NCI-H1092 (cell line): ENCODE results near the gene SYT9.

Source experiments
- DNase-seq: peaks from one replicate; lab custom pipeline; 2025; lab: John Stamatoyannopoulos, UW

SYT9 gene

DNA sequence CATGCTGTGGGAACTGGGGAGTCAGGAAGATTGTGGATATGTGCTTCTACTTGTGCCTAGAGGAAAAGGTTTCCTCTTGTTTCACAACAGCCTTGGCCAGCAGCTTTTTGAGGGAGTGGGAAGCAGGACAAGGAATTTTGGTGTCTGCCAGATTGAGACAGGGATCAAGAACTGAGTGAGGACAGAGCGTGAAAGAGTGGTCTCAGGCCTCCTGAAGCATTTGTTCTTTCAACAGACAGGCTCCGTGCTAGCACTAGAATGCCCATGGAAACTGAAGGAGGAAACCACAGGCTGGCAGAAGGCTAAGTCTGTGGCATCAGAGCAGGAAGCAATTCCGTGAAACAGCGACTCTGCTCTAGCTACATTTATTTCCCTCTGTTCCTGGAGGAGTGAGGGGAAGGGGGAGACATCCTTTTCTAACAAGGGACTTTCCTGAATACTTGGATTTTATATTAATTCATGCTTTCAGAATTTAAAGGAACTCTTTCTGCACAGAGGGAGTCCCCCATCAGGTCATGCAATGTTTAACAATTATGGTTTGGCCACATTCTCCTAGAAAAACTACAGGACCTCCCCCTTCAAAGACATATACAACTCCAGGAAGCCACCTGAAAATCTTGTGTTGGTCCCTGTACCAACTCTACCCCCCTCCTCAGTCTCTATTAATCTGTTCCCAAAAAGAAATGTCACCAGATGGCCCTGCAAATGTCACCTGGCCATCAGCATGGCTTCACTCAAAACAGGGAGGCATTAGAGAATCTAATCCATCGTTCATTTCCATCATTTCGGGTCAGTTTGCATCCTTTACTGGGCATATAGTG is 96.1 kb downstream of the SYT9 start:
- no peak for DNase-seq

DNA sequence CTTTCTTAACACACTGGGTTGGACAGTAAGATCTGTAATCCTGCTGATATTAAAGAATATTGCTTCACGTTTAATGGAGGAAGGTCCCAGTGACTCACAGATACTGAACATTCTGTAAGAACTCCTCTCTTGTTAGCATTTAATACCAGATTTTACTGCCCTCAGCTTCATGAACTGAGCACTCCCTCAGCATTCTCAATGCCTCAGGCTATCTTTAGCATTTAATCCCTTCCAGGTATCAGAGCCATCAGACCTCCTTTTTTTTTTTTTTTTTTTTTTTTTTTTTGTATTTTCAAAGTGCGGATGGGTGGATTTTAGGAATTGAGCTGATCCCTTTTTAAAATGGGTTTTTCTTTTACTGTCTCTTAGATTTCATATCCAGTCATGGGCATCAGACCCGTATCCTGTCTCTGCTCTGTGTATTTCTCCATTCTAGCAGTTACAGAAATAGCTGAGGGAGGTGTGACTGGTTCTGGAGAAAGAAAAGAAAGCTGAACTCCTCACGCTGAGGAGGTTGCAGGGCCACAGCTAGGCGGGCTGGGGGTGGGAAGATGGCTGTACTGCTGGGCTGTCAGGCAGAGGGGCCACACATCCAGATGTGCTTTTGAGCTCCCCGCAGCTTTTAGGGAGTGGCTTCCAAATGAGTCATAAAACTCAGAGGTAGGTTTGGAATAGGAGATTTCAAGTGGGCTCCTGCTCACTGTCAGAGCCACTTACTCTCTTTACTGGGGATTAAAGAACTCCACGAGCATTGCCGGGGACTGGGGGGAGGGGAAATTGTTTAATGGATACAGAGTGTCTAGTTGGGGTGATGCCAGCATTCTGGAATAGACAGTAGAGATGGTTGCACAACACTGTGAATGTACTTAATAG is 97.0 kb downstream of the SYT9 start:
- no peak for DNase-seq

DNA sequence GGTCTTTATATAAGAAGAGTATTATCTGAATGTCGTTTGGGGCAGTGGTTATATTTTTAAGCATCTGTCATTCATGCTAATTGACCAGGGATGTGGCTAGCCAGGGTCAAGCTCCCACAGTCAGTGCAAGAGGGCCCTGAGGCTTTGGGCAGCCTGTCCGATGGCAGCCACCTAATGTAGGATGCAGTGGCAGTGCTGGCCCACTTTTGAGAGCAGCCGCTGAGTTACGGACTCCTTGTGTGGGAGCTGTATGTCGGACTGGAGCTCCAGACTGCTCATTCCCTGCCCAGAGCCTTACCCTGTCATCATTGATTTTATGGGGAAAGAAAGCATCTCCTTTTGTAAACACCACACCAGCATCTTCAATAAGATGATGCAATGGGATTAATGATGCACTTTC is 99.5 kb downstream of the SYT9 start:
- no peak for DNase-seq

DNA sequence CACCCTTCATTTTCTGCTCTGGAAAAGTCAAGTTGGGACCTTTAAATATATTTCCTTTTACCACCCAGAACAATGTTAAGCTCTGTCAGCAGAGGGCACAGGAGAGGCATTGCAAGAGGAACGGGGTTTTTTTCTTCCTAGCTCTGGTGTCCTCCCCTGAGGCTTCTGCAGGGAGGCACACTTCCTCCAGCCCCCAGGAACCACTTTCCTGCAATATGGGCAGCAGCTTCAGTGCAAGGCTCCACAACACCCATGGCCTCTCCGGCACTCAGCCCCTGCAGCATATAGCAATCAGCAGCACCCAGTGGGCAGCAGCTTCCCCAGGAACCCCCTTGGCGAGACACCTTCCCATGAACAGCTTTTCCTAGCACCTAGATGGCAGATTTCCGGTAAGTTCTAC is 101.4 kb downstream of the SYT9 start:
- DNase-seq, result no peak

DNA sequence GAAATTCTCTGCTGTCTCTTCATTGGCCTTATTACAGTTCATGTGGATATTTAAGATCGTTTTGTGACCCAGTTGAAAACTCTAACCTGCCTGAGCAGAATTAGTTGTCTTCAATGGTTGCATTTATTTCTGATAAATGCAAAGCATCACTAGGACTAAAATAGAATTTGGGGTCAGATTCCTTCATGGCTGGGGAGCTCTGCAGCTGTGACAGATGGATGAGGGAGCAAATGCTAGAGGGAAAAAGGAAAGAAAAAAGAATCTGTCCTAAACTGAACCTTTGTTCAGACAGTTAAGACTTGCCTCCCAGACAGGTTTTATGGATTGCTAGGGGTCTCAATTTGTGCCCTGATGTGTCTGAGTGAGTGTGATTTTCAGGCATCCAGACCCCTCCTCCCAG is 113.0 kb downstream of the SYT9 start:
- DNase-seq, result no peak

DNA sequence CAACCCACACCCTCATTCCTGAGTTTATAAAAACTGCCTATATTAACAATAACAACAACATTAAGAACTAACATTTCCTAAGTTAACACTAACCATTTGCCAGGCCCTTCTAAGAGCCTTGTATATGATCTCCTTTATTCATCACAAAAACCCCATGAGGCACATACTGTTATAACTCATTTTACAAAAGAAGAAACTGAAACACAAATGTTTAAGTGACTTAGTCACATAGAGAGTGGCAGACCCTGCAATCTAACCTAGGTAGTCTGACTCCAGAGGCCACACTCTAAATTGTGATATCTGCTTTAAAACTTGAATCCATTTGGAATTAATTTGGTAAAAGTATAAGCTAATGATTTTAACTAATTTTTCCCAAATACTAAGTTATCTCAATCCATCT is 116.1 kb downstream of the SYT9 start:
- no peak for DNase-seq

DNA sequence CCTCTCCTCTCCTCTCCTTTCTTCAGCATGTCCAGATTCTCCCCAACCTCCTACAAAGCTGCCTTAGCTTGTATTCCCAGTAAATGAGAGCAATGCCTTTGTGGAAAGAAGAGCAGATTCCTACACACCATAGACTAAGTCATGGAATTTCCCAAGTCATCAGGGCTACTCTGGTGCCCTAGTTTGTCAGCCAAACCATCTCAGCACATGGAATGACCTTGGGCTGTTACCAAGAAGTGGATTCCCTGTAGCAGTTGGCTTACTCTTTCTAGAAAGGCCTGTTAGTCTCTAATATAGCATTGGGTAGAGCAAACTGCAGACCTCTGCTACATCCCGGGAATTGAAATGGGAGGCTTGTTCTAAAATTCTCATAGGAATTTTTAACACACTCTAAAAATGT is 124.7 kb downstream of the SYT9 start:
- DNase-seq, result no peak

DNA sequence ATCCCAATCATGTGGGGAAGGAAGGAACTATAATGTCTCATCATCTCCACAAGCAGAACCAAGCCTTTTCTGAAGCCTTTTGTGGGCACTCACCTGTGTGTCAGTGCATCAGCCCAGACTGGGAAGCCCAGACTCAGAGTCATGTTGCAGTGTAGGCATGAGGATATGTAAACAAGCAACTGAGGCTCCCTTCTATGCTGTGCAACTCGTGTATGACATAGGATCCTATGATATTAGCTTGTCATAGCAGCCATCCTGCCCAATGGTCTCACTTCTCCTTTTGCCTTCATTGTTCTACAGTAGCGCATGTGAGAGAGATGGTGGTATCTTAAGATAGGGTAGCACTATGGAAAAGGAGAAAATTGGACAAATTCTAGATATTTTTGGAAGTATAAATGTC is 130.2 kb downstream of the SYT9 start:
- DNase-seq, result no peak

DNA sequence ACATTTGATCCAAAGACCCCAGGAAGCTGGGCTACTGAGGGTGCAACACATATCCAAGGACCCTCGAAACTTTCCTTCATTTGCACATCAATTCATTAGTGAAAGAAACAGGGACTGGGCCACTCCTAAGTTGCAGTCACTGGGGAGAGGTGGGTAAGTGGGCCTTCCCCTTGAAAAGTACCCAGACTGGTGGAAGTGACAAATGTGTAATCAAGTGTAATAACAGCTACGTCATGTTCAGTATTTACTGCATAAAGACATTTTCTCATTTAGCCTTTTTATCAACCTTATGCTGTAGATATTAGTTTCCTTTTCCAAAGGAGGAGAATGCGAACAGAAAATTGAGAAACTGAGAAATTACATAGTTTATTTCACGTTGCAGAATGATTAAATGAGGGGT is 131.7 kb downstream of the SYT9 start:
- DNase-seq, result no peak

DNA sequence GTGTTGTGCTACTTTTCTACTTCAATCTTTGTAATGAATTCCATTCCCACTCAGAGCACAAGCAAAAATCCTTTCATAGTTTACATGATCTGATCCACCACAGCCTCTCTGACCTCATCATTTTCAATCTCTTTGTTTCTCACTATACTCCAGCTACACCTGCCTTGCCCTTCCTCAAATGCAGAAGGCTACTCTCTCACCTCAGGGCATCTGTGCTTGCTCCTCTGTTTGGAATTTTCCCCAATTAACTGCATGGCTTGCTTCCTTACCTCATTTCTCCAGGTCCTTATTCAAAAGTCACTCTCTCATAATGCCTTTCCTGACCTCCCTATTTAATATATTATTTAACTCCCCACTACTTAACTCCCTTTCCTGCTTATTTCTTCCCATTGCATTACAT is 133.0 kb downstream of the SYT9 start:
- DNase-seq, result no peak

DNA sequence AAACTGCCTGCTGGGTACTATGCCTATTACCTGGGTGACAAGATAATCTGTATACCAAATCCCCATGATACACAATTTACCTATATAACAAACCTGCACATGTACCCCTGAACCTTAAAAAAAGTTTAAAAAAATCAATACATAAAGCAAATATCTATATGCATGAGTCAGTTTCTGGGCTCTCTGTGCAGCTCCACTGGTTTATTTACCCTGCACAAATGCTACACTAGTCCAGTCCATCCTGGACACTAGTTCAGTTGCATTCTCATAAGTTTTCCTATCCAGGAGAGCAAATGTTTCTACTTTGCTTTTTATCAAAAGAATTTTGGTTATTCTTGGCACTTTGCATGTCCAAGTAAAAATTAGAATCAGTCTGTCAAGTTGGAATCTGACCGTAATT is 133.8 kb downstream of the SYT9 start:
- DNase-seq, result no peak

DNA sequence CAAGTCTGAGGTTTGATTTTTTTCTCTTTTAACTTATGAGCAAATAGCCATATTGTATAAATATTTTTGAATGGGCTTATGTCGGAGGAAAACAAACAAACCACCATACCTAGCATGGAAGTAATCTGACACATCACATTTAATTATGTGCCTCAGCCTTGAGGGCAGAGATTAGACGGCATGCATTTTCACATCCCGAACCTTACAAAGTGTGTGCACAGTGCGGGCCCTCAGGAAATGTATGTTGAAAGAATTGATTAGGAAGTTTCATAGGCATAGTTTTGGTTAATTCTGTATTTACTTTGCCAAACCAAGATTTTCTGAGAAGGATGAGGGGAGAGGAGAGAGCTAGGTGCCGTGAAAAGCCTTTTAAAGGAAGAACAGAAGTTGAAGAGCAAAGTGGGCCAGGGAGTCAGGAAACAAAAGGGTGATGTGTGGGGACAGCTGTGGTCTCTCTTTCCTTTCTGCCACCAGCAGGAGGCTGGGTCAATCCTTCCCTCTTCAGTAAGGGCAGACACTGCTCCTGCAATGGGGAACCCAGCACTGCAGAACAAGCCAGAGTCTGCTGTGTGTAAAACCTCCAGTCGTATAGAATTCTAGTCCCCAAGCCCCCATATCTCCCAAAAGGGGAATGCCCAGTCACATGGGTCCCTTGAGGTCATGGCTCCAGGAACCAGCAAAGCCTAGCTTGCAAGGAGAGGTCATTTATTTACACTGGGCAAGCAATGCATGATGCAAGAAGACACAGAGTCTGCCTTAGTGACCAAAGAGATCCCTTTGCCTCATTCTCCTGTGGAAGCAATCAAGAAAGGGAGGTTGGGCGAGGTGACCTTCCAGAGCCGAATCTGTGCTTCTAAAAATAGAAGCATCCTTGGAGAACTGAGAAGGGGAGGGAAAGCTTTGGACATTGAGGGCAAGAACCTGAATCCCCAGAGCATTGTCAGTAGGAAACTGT is 162.5 kb downstream of the SYT9 start:
- no peak for DNase-seq

DNA sequence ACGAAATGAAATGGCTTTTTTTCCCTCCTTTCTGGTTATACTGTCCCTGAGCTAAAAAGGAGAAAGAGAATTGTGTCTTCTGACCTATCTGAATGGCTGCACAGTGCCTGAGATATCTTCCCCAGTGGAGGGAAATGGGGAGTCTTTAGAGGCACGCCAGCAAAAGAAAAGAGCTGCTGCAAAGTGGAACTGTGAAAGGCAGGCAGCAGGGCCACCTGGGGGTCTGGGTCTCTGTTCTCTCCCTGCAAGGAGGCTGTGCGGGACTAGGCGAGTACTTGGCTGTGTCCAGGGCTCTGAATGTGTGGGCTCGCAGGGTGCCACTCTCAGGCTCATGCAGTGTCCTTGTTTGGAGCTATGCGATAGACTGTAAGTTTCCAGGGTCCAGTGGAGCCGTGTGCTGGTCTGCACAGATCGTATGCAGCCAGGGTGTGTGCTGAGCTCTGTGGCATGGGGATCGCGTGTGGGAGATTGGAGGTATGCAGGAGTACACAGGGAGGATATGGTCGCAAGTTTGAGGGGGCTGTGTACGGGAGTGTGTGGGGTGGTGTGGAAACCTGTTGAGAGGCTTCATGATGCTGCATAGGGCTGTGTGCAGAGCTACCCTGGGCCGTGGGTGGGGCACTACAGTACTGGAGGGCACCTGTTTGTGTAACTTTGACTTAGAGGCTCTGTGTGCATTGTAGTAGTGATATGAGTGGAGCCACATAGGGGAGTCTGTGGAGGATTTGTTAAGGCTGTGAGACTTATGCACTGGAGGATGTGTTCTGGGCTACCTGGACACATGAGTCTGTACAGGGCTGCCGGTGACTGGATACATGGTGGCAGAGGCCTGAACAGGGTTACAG is 163.5 kb downstream of the SYT9 start:
- no peak for DNase-seq

DNA sequence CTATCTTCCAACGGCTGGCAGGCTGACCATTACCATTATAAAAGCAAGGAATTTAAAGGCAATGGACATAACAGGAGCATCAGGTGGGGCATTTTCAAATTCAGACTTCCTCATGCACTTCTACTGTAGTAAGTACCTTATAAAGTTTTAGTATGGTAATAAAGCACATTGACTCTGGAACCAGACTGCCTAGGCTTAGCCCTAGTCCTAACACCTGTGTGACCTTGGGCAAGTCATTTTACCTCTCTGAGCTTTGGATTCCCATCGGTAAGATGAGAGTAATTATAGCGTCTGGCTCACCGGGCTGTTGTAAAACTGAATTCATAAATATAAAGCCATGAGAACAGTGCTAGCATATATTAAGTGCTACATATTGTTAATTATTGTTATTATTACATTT is 164.4 kb downstream of the SYT9 start:
- DNase-seq, result no peak

DNA sequence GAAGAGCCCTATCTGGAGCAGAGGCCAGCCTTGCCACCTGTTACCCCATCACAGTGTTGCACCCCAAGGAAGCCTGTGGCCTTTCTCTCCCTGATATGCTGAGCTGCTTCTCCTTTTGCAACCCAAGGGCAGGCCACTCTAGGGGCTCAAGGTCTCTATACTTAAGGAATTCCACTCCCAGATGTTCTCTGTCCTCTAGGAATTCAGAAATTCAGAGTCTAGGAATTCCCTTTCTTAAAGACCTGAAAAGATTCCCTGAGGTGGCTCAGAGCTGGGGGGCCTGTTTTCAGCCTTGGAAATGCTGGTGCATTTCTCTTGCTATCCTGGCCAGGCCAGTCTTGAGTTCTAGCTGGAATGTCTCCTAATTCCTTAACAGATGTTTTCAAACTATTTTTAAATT is 165.6 kb downstream of the SYT9 start:
- no peak for DNase-seq

DNA sequence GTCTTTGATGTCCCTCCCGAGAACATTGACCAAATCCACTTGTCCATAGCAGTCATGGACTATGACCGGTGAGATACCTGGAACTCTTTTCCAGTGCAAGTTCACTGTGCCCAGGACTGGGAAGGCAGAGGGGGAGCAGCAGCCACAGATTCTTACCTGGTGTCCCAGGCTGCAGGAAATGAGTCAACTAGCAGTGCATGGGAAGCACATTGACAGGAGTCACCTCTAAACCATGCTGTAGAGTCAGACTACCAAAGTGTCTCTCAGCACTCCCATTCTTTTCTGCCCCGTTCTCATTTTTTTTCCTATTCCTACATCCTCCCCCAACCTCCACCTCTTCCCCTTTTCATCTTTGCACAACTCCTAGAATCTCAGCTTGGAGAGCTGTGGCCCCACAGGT is 166.4 kb downstream of the SYT9 start:
- no peak for DNase-seq

DNA sequence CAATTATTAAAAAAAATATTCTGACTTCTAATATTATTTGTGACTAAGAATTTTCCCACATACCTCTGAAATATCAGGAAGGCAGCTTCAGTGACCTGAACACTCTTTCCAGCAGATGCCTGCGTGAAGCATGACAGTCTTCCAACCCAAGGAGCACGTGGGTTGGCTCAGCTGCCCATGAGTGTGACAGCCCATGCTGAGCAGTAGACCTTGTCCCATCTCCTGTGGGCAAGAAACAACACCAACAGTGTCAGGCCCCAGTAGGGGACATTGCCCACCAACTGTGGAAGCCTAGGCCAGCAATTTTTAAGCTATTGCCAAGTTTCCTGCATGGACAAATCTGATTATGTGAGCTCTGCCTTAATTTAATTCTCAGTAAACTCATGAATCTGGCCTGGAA is 167.2 kb downstream of the SYT9 start:
- DNase-seq, result no peak

DNA sequence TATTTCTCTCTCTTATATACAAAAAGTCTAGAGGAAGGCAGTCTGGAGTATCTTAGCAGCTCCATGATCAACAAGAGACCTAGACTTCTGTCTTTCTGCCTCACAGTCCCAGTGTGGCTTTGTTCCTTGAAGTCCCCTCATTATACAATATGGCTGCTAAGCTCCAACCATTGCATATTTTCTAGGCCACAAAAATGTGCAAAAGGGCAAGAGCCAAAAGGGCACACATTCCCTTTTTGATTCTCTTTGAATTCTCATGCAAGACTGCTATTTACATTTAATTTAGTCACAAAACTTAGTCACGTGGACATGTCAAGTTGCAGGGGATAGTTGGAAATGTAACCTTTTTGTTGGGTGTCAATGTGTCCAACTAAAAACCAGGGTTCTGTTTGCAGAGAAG is 169.4 kb downstream of the SYT9 start:
- DNase-seq, result no peak

DNA sequence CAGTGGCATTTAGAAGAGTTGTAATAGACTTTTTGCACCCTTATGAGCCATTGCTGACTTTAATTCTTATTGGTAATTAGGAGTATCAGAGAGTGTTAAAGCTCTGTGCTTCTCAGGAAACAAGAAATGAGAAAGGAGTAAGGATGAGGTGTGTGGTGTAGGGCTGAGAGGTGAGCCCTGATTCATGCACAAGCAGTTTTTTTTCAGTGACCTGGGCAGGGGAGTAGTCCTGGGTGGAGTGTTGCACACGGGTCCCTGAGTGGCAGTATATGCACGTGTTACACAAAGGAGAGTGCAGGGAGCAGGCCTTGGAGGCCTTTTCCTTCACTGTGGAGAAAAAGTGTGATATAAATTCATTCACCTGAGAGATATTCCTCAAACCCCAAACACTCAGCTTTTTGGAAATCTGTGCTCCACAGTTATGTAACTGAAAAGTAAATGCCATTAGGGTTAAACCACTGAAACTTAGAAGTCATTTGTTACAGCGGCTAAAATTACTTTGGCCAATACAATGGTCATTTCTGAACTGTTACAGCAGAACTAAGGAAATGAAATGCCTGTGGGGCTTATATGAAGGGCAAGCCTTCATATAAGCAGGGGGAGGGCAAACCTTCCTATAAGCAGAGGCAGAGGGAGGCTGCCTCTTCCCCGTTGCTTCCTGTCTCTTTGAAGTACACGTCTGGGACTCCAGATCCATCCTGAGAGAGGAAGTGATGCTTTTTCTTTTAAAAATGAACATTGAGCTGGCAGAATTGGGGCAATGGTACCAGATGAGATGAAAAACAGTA is 171.0 kb downstream of the SYT9 start:
- no peak for DNase-seq

DNA sequence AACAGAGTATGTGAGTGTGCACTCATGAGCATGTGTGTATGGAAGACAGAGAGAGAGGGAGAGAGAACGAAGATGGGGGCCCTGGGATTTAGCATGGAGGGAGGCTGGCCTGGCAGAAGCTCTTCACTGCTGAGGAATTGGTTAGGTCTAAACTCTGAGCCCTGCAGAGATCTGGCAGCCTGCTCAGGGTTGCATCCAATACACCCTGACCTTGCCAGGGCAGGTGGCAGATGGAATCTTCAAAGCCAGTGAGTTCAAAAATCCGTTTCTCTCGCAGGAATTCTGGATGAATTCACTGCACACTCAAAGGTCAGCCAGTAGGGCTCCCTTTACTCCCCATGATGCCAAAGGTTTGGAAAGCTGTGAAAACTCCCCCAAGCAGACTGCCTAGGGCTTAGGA is 172.2 kb downstream of the SYT9 start:
- DNase-seq, result no peak

DNA sequence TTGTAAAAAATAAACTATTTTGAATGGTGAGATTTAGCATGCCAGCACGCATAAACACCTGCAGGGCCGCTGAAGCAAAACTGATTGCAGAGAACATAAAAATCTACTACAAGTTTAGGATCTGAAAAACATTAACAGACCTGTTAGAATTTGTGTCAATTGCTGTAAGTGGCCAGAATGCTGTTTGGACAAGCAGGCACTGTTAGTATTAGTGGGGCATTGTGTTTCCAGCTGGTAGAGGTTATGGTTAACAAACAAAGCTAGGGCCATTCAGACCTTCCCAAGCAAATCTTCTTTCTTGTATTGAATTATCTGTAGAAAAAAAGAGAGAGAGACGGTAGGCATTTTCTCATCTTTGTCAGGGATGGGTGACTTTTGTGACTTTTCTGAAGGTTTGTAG is 176.0 kb downstream of the SYT9 start:
- peak; percentile 7 for DNase-seq
